PC-9 (cell line): ENCODE results near the gene TSEN34.

ENCODE experiments used
- CTCF ChIP-seq: fragments of 200-600 bp; sonication (generic); conservative IDR thresholded peaks from 2 replicates; pipeline ENCODE4 v1.6.1; 2017; ENCODE audit warnings: mixed run types, antibody characterized with exemption, mild to moderate bottlenecking, moderate library complexity
- EZH2 ChIP-seq: fragments of 200-600 bp; sonication (generic); IDR thresholded peaks from 2 replicates; pipeline ENCODE4 v1.8.0; 2017; ENCODE audit warnings: antibody characterized with exemption, low read depth

- TF ChIP-seq CTCF: no peak
- TF ChIP-seq EZH2: no peak
Measured at GRCh38 chr19:54207676-54207982, 16.5 kb downstream of the TSEN34 start.
